HepG2 (cell line): Measurements from ENCODE around the gene NKX1-2. TPM values are rescaled to one million over a fixed set of nuclear protein-coding genes. Genes with fewer than 3 reads are reported as not detected.

Experiments used
- CHCHD3 ChIP-seq: sonication (generic); formaldehyde crosslinking; IDR thresholded peaks from 2 replicates; pipeline ENCODE4 v1.8.0; 2022; ENCODE audit warnings: mild to moderate bottlenecking, missing genetic modification reagents, moderate library complexity
- DR1 ChIP-seq: sonication (generic); formaldehyde crosslinking; IDR thresholded peaks from 2 replicates; pipeline ENCODE4 v1.8.0; 2021; ENCODE audit warnings: mild to moderate bottlenecking, missing genetic modification reagents, inconsistent platforms
- EEA1 ChIP-seq: sonication (generic); formaldehyde crosslinking; IDR thresholded peaks from 2 replicates; pipeline ENCODE4 v1.5.1; 2020; ENCODE audit warnings: mild to moderate bottlenecking, missing genetic modification reagents, borderline replicate concordance
- IKZF4 ChIP-seq: sonication (generic); formaldehyde crosslinking; IDR thresholded peaks from 2 replicates; pipeline ENCODE4 v1.5.1; 2020; ENCODE audit warnings: borderline replicate concordance, mild to moderate bottlenecking, low read depth, missing genetic modification reagents; ENCODE audit errors: not compliant biosample characterization
- MEIS2 ChIP-seq: sonication (generic); formaldehyde crosslinking; IDR thresholded peaks from 2 replicates; pipeline ENCODE4 v1.9.0; 2021; ENCODE audit warnings: mild to moderate bottlenecking, missing genetic modification reagents
- MTA3 ChIP-seq: sonication (generic); formaldehyde crosslinking; IDR thresholded peaks from 2 replicates; pipeline ENCODE4 v1.4.0; 2020; ENCODE audit warnings: missing genetic modification reagents
- RAD21 ChIP-seq: fragments of 450-650 bp; formaldehyde crosslinking; IDR thresholded peaks from 2 replicates; pipeline ENCODE4 v1.5.0; 2020; ENCODE audit warnings: mild to moderate bottlenecking
- ZHX1 ChIP-seq: sonication (generic); formaldehyde crosslinking; IDR thresholded peaks from 2 replicates; pipeline ENCODE4 v1.8.1; 2022; ENCODE audit warnings: low read depth, mild to moderate bottlenecking, missing genetic modification reagents
- ZNF329 ChIP-seq: sonication (generic); formaldehyde crosslinking; IDR thresholded peaks from 2 replicates; pipeline ENCODE4 v1.9.0; 2021; ENCODE audit warnings: low read depth, mild to moderate bottlenecking, missing genetic modification reagents
- ZNF407 ChIP-seq: sonication (generic); formaldehyde crosslinking; IDR thresholded peaks from one replicate; pipeline ENCODE4 v1.5.1; 2020; ENCODE audit warnings: mild to moderate bottlenecking, missing genetic modification reagents; ENCODE audit errors: not compliant biosample characterization
- ZNF441 ChIP-seq: sonication (generic); formaldehyde crosslinking; IDR thresholded peaks from 2 replicates; pipeline ENCODE4 v1.7.0; 2021; ENCODE audit warnings: missing genetic modification reagents, borderline replicate concordance
- ZNF468 ChIP-seq: sonication (generic); formaldehyde crosslinking; IDR thresholded peaks from 2 replicates; pipeline ENCODE4 v1.8.0; 2022; ENCODE audit warnings: mild to moderate bottlenecking, moderate library complexity, missing genetic modification reagents
- ZNF629 ChIP-seq: sonication (generic); formaldehyde crosslinking; conservative IDR thresholded peaks from 2 replicates; pipeline ENCODE4 v1.5.0; 2020; ENCODE audit warnings: missing genetic modification reagents
- polyA plus RNA-seq, 8 experiments: library from polyadenylated mRNA; depleted of rRNA in 3 of 8; stranded (reverse) in 7 of 8; unstranded in 1 of 8; fragments of >200 nt; fragmentation: Illumina TruSeq in 4 of 8; extraction: Trizol in 4 of 8; gene quantifications; 2 replicates each; pipeline versions ENCODE4 v1.2.1 to v1.2.3, GENCODE V29; 2011 to 2016; ENCODE audit warnings: low read depth in 4 of 8, missing spikeins in 1 of 8, mixed read lengths in 1 of 8; ENCODE audit not compliant: insufficient read depth in 1 of 8
- total RNA-seq, 5 experiments: library from RNA; depleted of rRNA; stranded (reverse); fragments of >200 nt; fragmentation: Illumina TruSeq; extraction: Trizol; gene quantifications; 2 replicates each; pipeline ENCODE4 v1.2.3, GENCODE V29; 2016; ENCODE audit warnings: low read depth in 1 of 5
- TF ChIP-seq, protein P1 (sequence below): conservative IDR thresholded peaks from 2 replicates; pipeline ENCODE4 v1.6.1; 2018; ENCODE audit warnings: missing genetic modification reagents
- TF ChIP-seq, protein P2 (sequence below): sonication (generic); formaldehyde crosslinking; IDR thresholded peaks from 2 replicates; pipeline ENCODE4 v1.9.0; 2021; ENCODE audit warnings: missing genetic modification reagents, borderline replicate concordance

NKX1-2 gene
- total and polyA plus RNA-seq, 2 of the 13 experiments (the other 11 are each of a cell fraction or from before 2014, with no cell fraction given) = not detected

DNA sequence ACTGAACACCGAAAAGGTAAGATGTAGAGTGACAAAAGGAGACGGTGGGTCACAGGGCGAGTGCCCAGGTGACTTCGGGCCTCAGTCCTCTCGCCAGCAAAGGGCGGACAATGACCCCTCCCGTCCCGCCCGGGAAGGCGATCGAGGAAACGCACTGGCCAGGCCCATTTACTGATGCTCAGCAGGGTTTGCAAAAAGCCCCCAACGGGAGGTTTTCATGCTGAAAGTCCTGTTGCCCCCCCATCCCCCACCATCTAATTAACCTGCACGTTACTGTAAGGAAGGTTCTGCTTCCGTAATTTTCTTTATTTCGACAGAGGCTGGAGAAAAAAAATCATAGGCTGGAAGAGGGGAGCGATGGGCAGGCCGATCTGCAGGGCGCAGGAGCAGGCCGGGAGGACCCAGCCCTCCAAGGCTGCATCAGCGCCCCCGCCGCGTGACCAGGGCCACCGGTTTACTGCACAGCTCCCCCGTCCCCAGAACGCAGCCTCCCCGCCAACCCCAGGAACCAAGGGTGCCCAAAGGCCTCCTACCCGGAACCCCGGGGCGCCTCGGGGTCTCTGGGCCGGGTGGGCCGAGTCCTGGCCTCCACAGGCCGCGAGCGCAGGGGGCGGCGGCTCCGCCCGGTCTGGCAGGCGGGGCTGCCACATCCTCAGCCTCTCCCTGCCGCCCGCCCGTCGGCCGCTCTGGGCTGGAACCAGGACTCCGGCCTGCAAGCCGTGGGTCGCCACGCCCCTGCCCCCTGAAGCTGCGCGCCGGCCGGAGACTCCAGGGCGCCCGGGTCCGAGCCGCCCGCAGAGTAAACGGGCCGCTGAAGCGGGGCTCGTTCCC lies 31.7 kb downstream of the NKX1-2 start (continued):
- TF ChIP-seq, protein P1, sequence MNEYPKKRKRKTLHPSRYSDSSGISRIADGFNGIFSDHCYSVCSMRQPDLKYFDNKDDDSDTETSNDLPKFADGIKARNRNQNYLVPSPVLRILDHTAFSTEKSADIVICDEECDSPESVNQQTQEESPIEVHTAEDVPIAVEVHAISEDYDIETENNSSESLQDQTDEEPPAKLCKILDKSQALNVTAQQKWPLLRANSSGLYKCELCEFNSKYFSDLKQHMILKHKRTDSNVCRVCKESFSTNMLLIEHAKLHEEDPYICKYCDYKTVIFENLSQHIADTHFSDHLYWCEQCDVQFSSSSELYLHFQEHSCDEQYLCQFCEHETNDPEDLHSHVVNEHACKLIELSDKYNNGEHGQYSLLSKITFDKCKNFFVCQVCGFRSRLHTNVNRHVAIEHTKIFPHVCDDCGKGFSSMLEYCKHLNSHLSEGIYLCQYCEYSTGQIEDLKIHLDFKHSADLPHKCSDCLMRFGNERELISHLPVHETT (CRISPR knock-in tag) = no peak
- TF ChIP-seq RAD21 (CRISPR knock-in tag) (no peak), ZNF407 (CRISPR knock-in tag) (no peak), ZNF468 (CRISPR knock-in tag) (no peak), DR1 (CRISPR knock-in tag) (no peak), MEIS2 (no peak), ZNF629 (CRISPR knock-in tag) (no peak), IKZF4 (no peak), CHCHD3 (CRISPR knock-in tag) (no peak), ZHX1 (CRISPR knock-in tag) (no peak), ZNF329 (CRISPR knock-in tag) (no peak; the same call in 1 of the 2 replicates), MTA3 (no peak), ZNF441 (CRISPR knock-in tag) (peak; percentile 14; the same call in 1 of the 2 replicates), EEA1 (CRISPR knock-in tag) (no peak)
- TF ChIP-seq, protein P2, sequence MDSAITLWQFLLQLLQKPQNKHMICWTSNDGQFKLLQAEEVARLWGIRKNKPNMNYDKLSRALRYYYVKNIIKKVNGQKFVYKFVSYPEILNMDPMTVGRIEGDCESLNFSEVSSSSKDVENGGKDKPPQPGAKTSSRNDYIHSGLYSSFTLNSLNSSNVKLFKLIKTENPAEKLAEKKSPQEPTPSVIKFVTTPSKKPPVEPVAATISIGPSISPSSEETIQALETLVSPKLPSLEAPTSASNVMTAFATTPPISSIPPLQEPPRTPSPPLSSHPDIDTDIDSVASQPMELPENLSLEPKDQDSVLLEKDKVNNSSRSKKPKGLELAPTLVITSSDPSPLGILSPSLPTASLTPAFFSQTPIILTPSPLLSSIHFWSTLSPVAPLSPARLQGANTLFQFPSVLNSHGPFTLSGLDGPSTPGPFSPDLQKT = no peak
